K562 (cell line): ENCODE data around the gene FSTL4. TPM values are rescaled to one million over a fixed set of nuclear protein-coding genes. Genes with fewer than 3 reads are reported as not detected.

ENCODE experiments used
- ATAC-seq: fragments of 200-7000 bp; cut with Tn5 transposase; 3 replicates; pipeline ENCODE4 v1.9.1; 2020; ENCODE audit warnings: moderate library complexity
- BruUV-seq: library from RNA; stranded (reverse); fragments of 400-500 nt; replicated peaks from 2 replicates; lab custom pipeline; 2021; lab: Mats Ljungman, UMichigan
- CTCF ChIA-PET: fragments of 300-600 bp; formaldehyde crosslinking; extraction: SDS; loops from one replicate; lab custom pipeline; 2021; ENCODE audit warnings: low intra/inter-chr PET ratio; lab: Yijun Ruan, JAX
- POLR2A ChIA-PET: fragments of 300-600, 350-650 bp; sonication (Branson Sonifier 250); formaldehyde crosslinking; extraction: SDS; loops from one replicate; lab custom pipeline; 2021; ENCODE audit warnings: antibody characterized with exemption, inconsistent platforms; lab: Yijun Ruan, JAX
- DNase-seq, 4 experiments: peaks; one replicate each; pipeline versions ENCODE4 v3.0.0 to v3.0.0-alpha.2; 2011 to 2018; ENCODE audit warnings: low spot score in 3 of 4, mixed read lengths in 3 of 4; ENCODE audit errors: extremely low read depth in 1 of 4
- FAIRE-seq: peaks from 2 replicates; lab custom pipeline; 2011; peaks lifted over from hg19 to GRCh38; lab: Jason Lieb, UNC
- H2AFZ ChIP-seq: 2 replicates; pipeline ENCODE4 v1.6.0; 2011; ENCODE audit warnings: low read depth, low read length, control low read depth, inconsistent platforms
- H3K27ac ChIP-seq: fragments of 200-600 bp; 3 replicates; pipeline ENCODE4 v1.8.0; 2011; ENCODE audit warnings: low read depth, mild to moderate bottlenecking, control low read depth, inconsistent platforms, low read length, moderate library complexity, mixed read lengths; ENCODE audit errors: extremely low read depth
- H3K27me3 ChIP-seq, 2 experiments: fragments of 300-600 bp in 1 of 2; 2 replicates in 1 of 2; 3 replicates in 1 of 2; pipeline versions ENCODE4 v1.6.0 to v1.8.0; 2011; ENCODE audit warnings: inconsistent platforms in 2 of 2, low read length in 2 of 2, mild to moderate bottlenecking in 1 of 2, mixed read lengths in 1 of 2, moderate library complexity in 1 of 2; ENCODE audit not compliant: control insufficient read depth in 2 of 2, insufficient read depth in 2 of 2
- H3K36me3 ChIP-seq: fragments of 300-600 bp; 3 replicates; pipeline ENCODE4 v1.8.0; 2011; ENCODE audit warnings: mild to moderate bottlenecking, low read length, inconsistent platforms; ENCODE audit not compliant: control insufficient read depth, insufficient read depth
- H3K4me1 ChIP-seq, 2 experiments: fragments of 200-600 bp in 1 of 2; replicated peaks in 1 of 2; 2 replicates in 1 of 2; 3 replicates in 1 of 2; pipeline versions ENCODE4 v1.5.1 to v1.8.0; 2011; ENCODE audit warnings: inconsistent platforms in 2 of 2, low read length in 2 of 2, mild to moderate bottlenecking in 1 of 2, mixed read lengths in 1 of 2, moderate library complexity in 1 of 2; ENCODE audit not compliant: control insufficient read depth in 2 of 2, insufficient read depth in 2 of 2
- H3K4me2 ChIP-seq: 2 replicates; pipeline ENCODE4 v1.6.1; 2011; ENCODE audit warnings: low read length, control low read depth, inconsistent platforms, mixed read lengths; ENCODE audit not compliant: insufficient read depth
- H3K4me3 ChIP-seq: fragments of 200-600 bp; sonication (generic), shearing (Covaris generic); 2 replicates; pipeline ENCODE4 v1.5.1; 2016; ENCODE audit warnings: control low read depth, inconsistent platforms
- H3K79me2 ChIP-seq: fragments of 200-600 bp; 3 replicates; pipeline ENCODE4 v1.8.0; 2011; ENCODE audit warnings: low read length, inconsistent platforms; ENCODE audit not compliant: control insufficient read depth, insufficient read depth
- H3K9ac ChIP-seq, 2 experiments: 2 replicates each; pipeline versions ENCODE4 v1.6.0 to v1.6.1; 2011; ENCODE audit warnings: low read depth in 2 of 2, low read length in 2 of 2, control low read depth in 1 of 2, inconsistent platforms in 1 of 2, mild to moderate bottlenecking in 1 of 2, mixed read lengths in 1 of 2; ENCODE audit not compliant: insufficient read depth in 1 of 2
- H3K9me1 ChIP-seq: one replicate; pipeline ENCODE4 v1.6.0; 2011; ENCODE audit warnings: inconsistent platforms, mild to moderate bottlenecking, low read length, moderate library complexity; ENCODE audit not compliant: control insufficient read depth, insufficient read depth
- H3K9me3 ChIP-seq: replicated peaks from 2 replicates; pipeline ENCODE4 v1.5.1; 2011; ENCODE audit warnings: low read depth, low read length, inconsistent platforms; ENCODE audit not compliant: control insufficient read depth, insufficient read depth
- H4K20me1 ChIP-seq: replicated peaks from 2 replicates; pipeline ENCODE4 v1.6.1; 2011; ENCODE audit warnings: low read length, inconsistent platforms, mixed read lengths; ENCODE audit not compliant: control insufficient read depth, insufficient read depth
- CHD4 ChIP-seq: fragments of 200-600 bp; sonication (generic); IDR thresholded peaks from 3 replicates; pipeline ENCODE4 v1.6.1; 2012; ENCODE audit warnings: low read depth, mild to moderate bottlenecking, mixed read lengths, low read length, inconsistent platforms; ENCODE audit not compliant: insufficient read depth, insufficient replicate concordance, poor library complexity, severe bottlenecking
- FOXJ2 ChIP-seq: fragments of 200-800 bp; sonication (Bioruptor generic); IDR thresholded peaks from 2 replicates; pipeline ENCODE4 v1.6.1; 2016; ENCODE audit warnings: missing genetic modification characterization, missing compliant biosample characterization
- GABPB1 ChIP-seq: sonication (generic); formaldehyde crosslinking; IDR thresholded peaks from 2 replicates; pipeline ENCODE4 v1.8.0; 2022; ENCODE audit warnings: mild to moderate bottlenecking, missing genetic modification reagents
- NCOR1 ChIP-seq: fragments of 450-650 bp; IDR thresholded peaks from 2 replicates; pipeline ENCODE4 v1.6.1; 2016; ENCODE audit warnings: mild to moderate bottlenecking, moderate library complexity
- PHB2 ChIP-seq: fragments of 450-650 bp; IDR thresholded peaks from 2 replicates; pipeline ENCODE4 v1.6.1; 2017; ENCODE audit warnings: low read depth
- POLR2AphosphoS5 ChIP-seq: IDR thresholded peaks from 2 replicates; pipeline ENCODE4 v1.6.1; 2011; ENCODE audit warnings: mild to moderate bottlenecking, low read depth, low read length, moderate library complexity; ENCODE audit not compliant: control insufficient read depth, insufficient read depth
- PURB ChIP-seq: sonication (generic); formaldehyde crosslinking; IDR thresholded peaks from 2 replicates; pipeline ENCODE4 v1.9.0; 2021; ENCODE audit warnings: low read depth, mild to moderate bottlenecking, missing genetic modification reagents
- RBBP5 ChIP-seq: fragments of 200-600 bp; sonication (generic); IDR thresholded peaks from 2 replicates; pipeline ENCODE4 v1.6.1; 2012; ENCODE audit warnings: borderline replicate concordance, mild to moderate bottlenecking, low read length, control low read depth, inconsistent platforms; ENCODE audit not compliant: insufficient read depth, poor library complexity, severe bottlenecking
- ZNF165 ChIP-seq: fragments of 250-450 bp; sonication (Bioruptor Pico); IDR thresholded peaks from 2 replicates; pipeline ENCODE4 v1.4.0; 2020; ENCODE audit warnings: borderline replicate concordance
- ZNF239 ChIP-seq: fragments of 250-450 bp; sonication (Bioruptor Pico); IDR thresholded peaks from 2 replicates; pipeline ENCODE4 v1.4.0; 2020; ENCODE audit warnings: mild to moderate bottlenecking
- ZNF512 ChIP-seq: IDR thresholded peaks from 2 replicates; pipeline ENCODE4 v1.6.1; 2016; ENCODE audit warnings: missing genetic modification characterization, missing compliant biosample characterization
- WGBS: fragments of 100-300 bp; shearing (Covaris generic); methylation state at CpG from one replicate; pipeline ENCODE4 v1.1.6; 2016; ENCODE audit warnings: low coverage, mixed read lengths; ENCODE audit not compliant: insufficient coverage; ENCODE audit errors: missing lambda C conversion rate; 5-methylcytosine and 5-hydroxymethylcytosine counted together
- in situ Hi-C: fragments of 300-500 bp; cut with MboI; formaldehyde crosslinking; loops from 4 replicates; pipeline ENCODE4 v1.15.0; 2018; ENCODE audit warnings: inconsistent platforms, mixed read lengths
- intact Hi-C: fragments of 100-400 bp; cut with micrococcal nuclease; formaldehyde crosslinking; loops from 2 replicates; pipeline ENCODE4 v1.14.2; 2022
- polyA plus RNA-seq, 8 experiments: library from polyadenylated mRNA; depleted of rRNA in 4 of 8; stranded (reverse) in 5 of 8; unstranded in 3 of 8; fragments of >200 nt; fragmentation: Nextera tagmentation in 2 of 8; fragmentation: Illumina TruSeq in 1 of 8; extraction: Ambion mirVana in 2 of 8; extraction: Trizol in 1 of 8; gene quantifications; 2 replicates each; pipeline versions ENCODE4 v1.2.1 to v1.2.3, GENCODE V29; 2011 to 2014; ENCODE audit warnings: inconsistent platforms in 1 of 8, missing spikeins in 1 of 8
- total RNA-seq, 7 experiments: library from RNA; depleted of rRNA in 6 of 7; stranded (reverse); fragments of >200 nt in 6 of 7; fragmentation: Illumina TruSeq in 2 of 7; extraction: Trizol in 2 of 7; gene quantifications; 2 replicates each; pipeline versions ENCODE4 v1.2.1 to v1.2.3, GENCODE V29; 2011 to 2021; ENCODE audit warnings: low replicate concordance in 1 of 7
- TF ChIP-seq, protein P1 (sequence below): sonication (generic); formaldehyde crosslinking; IDR thresholded peaks from 2 replicates; pipeline ENCODE4 v1.9.0; 2022; ENCODE audit warnings: mild to moderate bottlenecking, missing genetic modification reagents

The FSTL4 gene
- total and polyA plus RNA-seq, 9 of the 15 experiments (the other 6 are each of a cell fraction or from before 2014, with no cell fraction given): 0.08 to 0.18 (median 0.10) TPM; not detected in 5

DNA sequence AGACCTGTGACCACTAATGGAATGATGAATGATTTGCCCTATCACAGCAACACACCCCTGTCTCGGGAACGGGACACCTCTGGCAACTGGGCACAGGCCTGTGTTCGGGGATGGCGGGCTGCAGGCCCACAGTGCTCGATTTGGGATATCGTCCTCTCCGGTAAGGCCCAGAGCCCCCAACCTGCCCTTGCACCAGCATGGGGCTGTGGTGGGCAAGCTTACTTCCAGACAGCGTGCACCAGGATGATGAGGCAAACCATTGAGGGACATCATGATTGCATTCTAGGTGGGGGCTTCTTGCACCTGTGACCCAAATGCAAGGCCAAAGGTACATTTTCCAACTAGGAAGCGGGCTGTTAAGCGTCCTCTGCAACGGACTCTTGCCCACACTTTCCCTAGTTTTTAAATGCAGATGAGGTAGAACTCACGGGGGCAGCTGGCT is 275.4 kb downstream of the FSTL4 start:
- intact Hi-C loops: no loop called here
- Histone ChIP-seq H2AFZ (no peak overlapping the region), H3K79me2 (no peaks in the 10 kb centered on the region), H3K9ac (no peak overlapping the region), H3K9me3 (no peaks in the 10 kb centered on the region), H3K4me2 (no peak overlapping the region), H4K20me1 (peaks cover 3% of the 10 kb centered on the region; the same call in 1 of the 2 replicates)
- ChIA-PET POLR2A (no interaction called here), CTCF (no interaction called here)
- 0% methylated on average over 12 of the region's 12 CpGs for WGBS
- ATAC-seq: no peak
- DNase-seq: no peak
- TF ChIP-seq PURB (CRISPR knock-in tag) (no peak), ZNF165 (CRISPR knock-in tag) (no peak), ZNF239 (no peak), NCOR1 (no peak)
- TF ChIP-seq, all 486 proteins: peak for 0
- in situ Hi-C loops: no loop called here
- H3K4me1 ChIP-seq: no peaks in the 10 kb centered on the region
- H3K36me3 ChIP-seq: no peaks in the 10 kb centered on the region
- no peak overlapping the region for H3K4me3 ChIP-seq
- H3K9me1 ChIP-seq: no peaks in the 10 kb centered on the region
- peaks cover 9 to 72% of the 10 kb centered on the region in 2 experiments; a peak in 4 of 5 replicates for H3K27me3 ChIP-seq
- H3K27ac ChIP-seq: no peak overlapping the region
- no TSS peak for BruUV-seq
- FAIRE-seq: no peak

GRCh38 chr5:133336121-133336968 is 276.0 kb downstream of the FSTL4 start:
- ChIA-PET POLR2A (interaction anchor here (0.6 kb wide), 1 partner anchor 636 kb away, joined by 3 read pairs; no protein-coding TSS in a partner anchor), CTCF (no interaction called here)
- H3K27ac ChIP-seq: no peak overlapping the region
- intact Hi-C loops (no loop called here), in situ Hi-C loops (no loop called here)
- DNase-seq (no peak), FAIRE-seq (no peak), ATAC-seq (no peak)
- no peak overlapping the region for H2AFZ ChIP-seq
- BruUV-seq: no TSS peak
- H3K27me3 ChIP-seq: peaks cover 9 to 70% of the 10 kb centered on the region in 2 experiments; a peak in 4 of 5 replicates
- H3K9me3 ChIP-seq: no peaks in the 10 kb centered on the region
- H3K9ac ChIP-seq: no peak overlapping the region
- no peaks in the 10 kb centered on the region for H3K9me1 ChIP-seq
- no peak overlapping the region for H3K4me3 ChIP-seq
- no peaks in the 10 kb centered on the region for H3K4me1 ChIP-seq
- WGBS: 3% methylated on average over 12 of the region's 12 CpGs
- H3K36me3 ChIP-seq: no peaks in the 10 kb centered on the region
- H3K4me2 ChIP-seq: no peak overlapping the region
- peaks cover 3% of the 10 kb centered on the region; the same call in 1 of the 2 replicates for H4K20me1 ChIP-seq
- H3K79me2 ChIP-seq: no peaks in the 10 kb centered on the region
- TF ChIP-seq GABPB1 (CRISPR knock-in tag): no peak
- TF ChIP-seq ZNF512 (tag): no peak
- no peak for TF ChIP-seq FOXJ2 (tag)
- TF ChIP-seq, protein P1, sequence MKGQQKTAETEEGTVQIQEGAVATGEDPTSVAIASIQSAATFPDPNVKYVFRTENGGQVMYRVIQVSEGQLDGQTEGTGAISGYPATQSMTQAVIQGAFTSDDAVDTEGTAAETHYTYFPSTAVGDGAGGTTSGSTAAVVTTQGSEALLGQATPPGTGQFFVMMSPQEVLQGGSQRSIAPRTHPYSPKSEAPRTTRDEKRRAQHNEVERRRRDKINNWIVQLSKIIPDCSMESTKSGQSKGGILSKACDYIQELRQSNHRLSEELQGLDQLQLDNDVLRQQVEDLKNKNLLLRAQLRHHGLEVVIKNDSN (CRISPR knock-in tag): no peak
- TF ChIP-seq POLR2AphosphoS5: no peak
- TF ChIP-seq PHB2: no peak
- no peak for TF ChIP-seq RBBP5
- no peak for TF ChIP-seq CHD4
